ENCODE measurements around the gene TRIM14. TPM values are rescaled to one million over a fixed set of nuclear protein-coding genes. Genes with fewer than 3 reads are reported as not detected.

Gene TRIM14
- total and polyA plus RNA-seq, 2 of the 13 experiments (the other 11 are each of a cell fraction or from before 2014, with no cell fraction given), result 9.2 to 13.0 TPM

- no TSS peak for BruUV-seq (replicated peaks)
- H3K27ac ChIP-seq (ENCODE audit: extremely low read length, insufficient read depth, low read length), result peak overlapping the region; percentile 52
- H2AFZ ChIP-seq (ENCODE audit: low read length), result no peak overlapping the region
- H3K36me3 ChIP-seq (replicated peaks in 1 of 2; ENCODE audit: control insufficient read depth in 1 of 2, insufficient read depth in 2 of 2, low read length in 2 of 2), result no peaks in the 10 kb centered on the region
- DNase-seq (ENCODE audit: low spot score) (no peak), FAIRE-seq (no peak), ATAC-seq (no peak)
- H3K9ac ChIP-seq (ENCODE audit: insufficient read depth, low read depth, low read length), result peak overlapping the region; percentile 64
- H4K20me1 ChIP-seq (ENCODE audit: insufficient read depth, low read length), result no peaks in the 10 kb centered on the region
- H3K79me2 ChIP-seq (ENCODE audit: insufficient read depth, low read length), result peaks cover 20% of the 10 kb centered on the region
- H3K4me2 ChIP-seq (ENCODE audit: low read depth, low read length), result peak overlapping the region; percentile 43
- in situ Hi-C loops (cut with HindIII; ENCODE audit: extremely low pct_ligation_motif_present, low pct_unique_long_range_greater_than_20kb) (no loop called here), intact Hi-C loops (cut with micrococcal nuclease; ENCODE audit: unreplicated experiment) (no loop called here)
- peaks cover 28% of the 10 kb centered on the region for H3K4me1 ChIP-seq (ENCODE audit: insufficient read depth, low read length)
- ChIA-PET POLR2A (interaction anchor here (1.9 to 2.6 kb wide), 3 partner anchors 10 to 12 kb away, joined by 10 to 30 read pairs (median 22); partner anchors contain the start of gene NANS), CTCF (ENCODE audit: low intra/inter-chr PET ratio, low total read pairs) (no interaction called here)
- peak overlapping the region; percentile 35 to 48 (median 40); a peak in 5 of 6 replicates for H3K4me3 ChIP-seq (replicated peaks in 1 of 3; ENCODE audit: insufficient read depth in 1 of 3, low read depth in 2 of 3, low read length in 3 of 3)
- H3K9me3 ChIP-seq (ENCODE audit: low read length), result no peaks in the 10 kb centered on the region
- TF ChIP-seq ZNF615 (CRISPR knock-in tag; IDR thresholded peaks at IDR 0.05; ENCODE audit: borderline replicate concordance), result no peak
- TF ChIP-seq TP53 (CRISPR knock-in tag; conservative IDR thresholded peaks at IDR 0.05), result no peak
- no peak for TF ChIP-seq HBP1 (CRISPR knock-in tag; IDR thresholded peaks at IDR 0.05; ENCODE audit: low read depth)
- TF ChIP-seq GPN1 (CRISPR knock-in tag; IDR thresholded peaks at IDR 0.05; ENCODE audit: borderline replicate concordance), result no peak
- no peak for TF ChIP-seq MED8 (CRISPR knock-in tag; IDR thresholded peaks at IDR 0.05; ENCODE audit: insufficient replicate concordance)
- TF ChIP-seq ZEB1 (IDR thresholded peaks at IDR 0.05; ENCODE audit: insufficient replicate concordance, low read depth), result no peak
- no peak for TF ChIP-seq ZNF7 (CRISPR knock-in tag; IDR thresholded peaks at IDR 0.05)
- TF ChIP-seq ZNF496 (CRISPR knock-in tag; IDR thresholded peaks at IDR 0.05; ENCODE audit: insufficient replicate concordance), result no peak
- TF ChIP-seq ZFAT (CRISPR knock-in tag; conservative IDR thresholded peaks at IDR 0.05), result no peak
- no peak for TF ChIP-seq ZNF556 (CRISPR knock-in tag; IDR thresholded peaks at IDR 0.05; ENCODE audit: borderline replicate concordance)
- no peak for TF ChIP-seq ZNF639 (CRISPR knock-in tag; conservative IDR thresholded peaks at IDR 0.05)
- no peak for TF ChIP-seq ZNF333 (CRISPR knock-in tag; IDR thresholded peaks at IDR 0.05; ENCODE audit: borderline replicate concordance)
- TF ChIP-seq, protein P1, sequence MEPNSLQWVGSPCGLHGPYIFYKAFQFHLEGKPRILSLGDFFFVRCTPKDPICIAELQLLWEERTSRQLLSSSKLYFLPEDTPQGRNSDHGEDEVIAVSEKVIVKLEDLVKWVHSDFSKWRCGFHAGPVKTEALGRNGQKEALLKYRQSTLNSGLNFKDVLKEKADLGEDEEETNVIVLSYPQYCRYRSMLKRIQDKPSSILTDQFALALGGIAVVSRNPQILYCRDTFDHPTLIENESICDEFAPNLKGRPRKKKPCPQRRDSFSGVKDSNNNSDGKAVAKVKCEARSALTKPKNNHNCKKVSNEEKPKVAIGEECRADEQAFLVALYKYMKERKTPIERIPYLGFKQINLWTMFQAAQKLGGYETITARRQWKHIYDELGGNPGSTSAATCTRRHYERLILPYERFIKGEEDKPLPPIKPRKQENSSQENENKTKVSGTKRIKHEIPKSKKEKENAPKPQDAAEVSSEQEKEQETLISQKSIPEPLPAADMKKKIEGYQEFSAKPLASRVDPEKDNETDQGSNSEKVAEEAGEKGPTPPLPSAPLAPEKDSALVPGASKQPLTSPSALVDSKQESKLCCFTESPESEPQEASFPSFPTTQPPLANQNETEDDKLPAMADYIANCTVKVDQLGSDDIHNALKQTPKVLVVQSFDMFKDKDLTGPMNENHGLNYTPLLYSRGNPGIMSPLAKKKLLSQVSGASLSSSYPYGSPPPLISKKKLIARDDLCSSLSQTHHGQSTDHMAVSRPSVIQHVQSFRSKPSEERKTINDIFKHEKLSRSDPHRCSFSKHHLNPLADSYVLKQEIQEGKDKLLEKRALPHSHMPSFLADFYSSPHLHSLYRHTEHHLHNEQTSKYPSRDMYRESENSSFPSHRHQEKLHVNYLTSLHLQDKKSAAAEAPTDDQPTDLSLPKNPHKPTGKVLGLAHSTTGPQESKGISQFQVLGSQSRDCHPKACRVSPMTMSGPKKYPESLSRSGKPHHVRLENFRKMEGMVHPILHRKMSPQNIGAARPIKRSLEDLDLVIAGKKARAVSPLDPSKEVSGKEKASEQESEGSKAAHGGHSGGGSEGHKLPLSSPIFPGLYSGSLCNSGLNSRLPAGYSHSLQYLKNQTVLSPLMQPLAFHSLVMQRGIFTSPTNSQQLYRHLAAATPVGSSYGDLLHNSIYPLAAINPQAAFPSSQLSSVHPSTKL (CRISPR knock-in tag; IDR thresholded peaks at IDR 0.05), result no peak
- WGBS (ENCODE audit: low lambda C conversion rate), result 75% methylated on average over 9 of the region's 9 CpGs
- H3K27me3 ChIP-seq (ENCODE audit: control insufficient read depth in 1 of 2, insufficient read depth in 2 of 2, low read length in 2 of 2), result no peaks in the 10 kb centered on the region
These were observed 72.9 kb downstream of the TRIM14 start for GRCh38 chr9:98046180-98046543.

Data from HepG2 (cell line).